Testis (tissue), 2 donors: Measurements from ENCODE around the gene KCNA5.

Experiments
- POLR2A ChIP-seq: fragments of 450-650 bp; IDR thresholded peaks from one replicate; pipeline ENCODE4 v1.6.1; 2017; ENCODE audit warnings: antibody characterized with exemption, mild to moderate bottlenecking, moderate library complexity
- TF ChIP-seq, protein P1 (sequence below), 3 experiments: fragments of 450-650 bp in 2 of 3; fragments of 200-600 bp in 1 of 3; sonication (generic) in 1 of 3; IDR thresholded peaks; one replicate each; pipeline ENCODE4 v1.5.1; 2016 to 2019; ENCODE audit warnings: antibody characterized with exemption in 3 of 3, mild to moderate bottlenecking in 2 of 3, moderate library complexity in 1 of 3

DNA sequence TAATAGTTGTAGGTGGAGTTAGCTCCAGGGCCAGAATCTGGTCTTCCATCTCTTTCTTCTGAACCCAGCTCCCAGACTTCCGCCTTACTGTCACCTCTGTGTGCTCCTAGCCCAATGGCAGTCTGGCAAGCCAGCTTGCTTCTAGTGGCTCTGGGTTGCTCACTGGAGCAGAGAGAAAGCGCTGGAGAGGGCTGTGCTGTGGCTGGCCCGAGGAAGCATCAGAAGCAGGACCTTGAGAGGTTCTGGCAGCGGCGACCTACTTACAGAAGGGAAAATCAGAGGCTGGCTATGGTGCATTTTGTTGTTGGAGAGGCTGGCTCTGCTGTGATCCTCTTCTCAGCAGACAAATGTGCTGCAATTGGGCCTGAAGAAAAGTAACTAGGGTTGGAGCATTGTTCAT is 28.6 kb downstream of the KCNA5 start:
- TF ChIP-seq, protein P1, sequence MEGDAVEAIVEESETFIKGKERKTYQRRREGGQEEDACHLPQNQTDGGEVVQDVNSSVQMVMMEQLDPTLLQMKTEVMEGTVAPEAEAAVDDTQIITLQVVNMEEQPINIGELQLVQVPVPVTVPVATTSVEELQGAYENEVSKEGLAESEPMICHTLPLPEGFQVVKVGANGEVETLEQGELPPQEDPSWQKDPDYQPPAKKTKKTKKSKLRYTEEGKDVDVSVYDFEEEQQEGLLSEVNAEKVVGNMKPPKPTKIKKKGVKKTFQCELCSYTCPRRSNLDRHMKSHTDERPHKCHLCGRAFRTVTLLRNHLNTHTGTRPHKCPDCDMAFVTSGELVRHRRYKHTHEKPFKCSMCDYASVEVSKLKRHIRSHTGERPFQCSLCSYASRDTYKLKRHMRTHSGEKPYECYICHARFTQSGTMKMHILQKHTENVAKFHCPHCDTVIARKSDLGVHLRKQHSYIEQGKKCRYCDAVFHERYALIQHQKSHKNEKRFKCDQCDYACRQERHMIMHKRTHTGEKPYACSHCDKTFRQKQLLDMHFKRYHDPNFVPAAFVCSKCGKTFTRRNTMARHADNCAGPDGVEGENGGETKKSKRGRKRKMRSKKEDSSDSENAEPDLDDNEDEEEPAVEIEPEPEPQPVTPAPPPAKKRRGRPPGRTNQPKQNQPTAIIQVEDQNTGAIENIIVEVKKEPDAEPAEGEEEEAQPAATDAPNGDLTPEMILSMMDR (IDR thresholded peaks at IDR 0.05) = no peak
- TF ChIP-seq POLR2A = no peak
